HCT116 (cell line): ENCODE results near the gene ZNF667. TPM values are rescaled to one million over a fixed set of nuclear protein-coding genes. Genes with fewer than 3 reads are reported as not detected.

Source experiments
- ATAC-seq: fragments of 200-7000 bp; cut with Tn5 transposase; 2 replicates; pipeline ENCODE4 v1.9.1; 2020; ENCODE audit warnings: mild to moderate bottlenecking, moderate library complexity
- BruUV-seq: library from RNA; stranded (reverse); fragments of 400-500 nt; replicated peaks from 2 replicates; lab custom pipeline; 2021; lab: Mats Ljungman, UMichigan
- CTCF ChIA-PET: fragments of 300-600 bp; sonication (Branson Sonifier 250); formaldehyde crosslinking; loops from one replicate; lab custom pipeline; 2021; ENCODE audit warnings: antibody characterized with exemption; lab: Charles Lee
- POLR2A ChIA-PET: fragments of 300-600, 350-600 bp; sonication (Branson Sonifier 250); formaldehyde crosslinking; loops from one replicate; lab custom pipeline; 2021; ENCODE audit warnings: antibody characterized with exemption; lab: Charles Lee
- RAD21 ChIA-PET, 2 experiments: fragments of 300-600 bp; sonication (Branson Sonifier 250); formaldehyde crosslinking; loops; one replicate each; lab custom pipeline; 2023; ENCODE audit warnings: low total read pairs in 2 of 2; ENCODE audit not compliant: uncharacterized antibody in 2 of 2, unreplicated experiment in 2 of 2, low non-redundant PET in 1 of 2; lab: Charles Lee
- DNase-seq: peaks from one replicate; pipeline ENCODE4 v3.0.0-alpha.2; 2010; ENCODE audit warnings: low read depth, low spot score
- H2AFZ ChIP-seq: fragments of 200-600 bp; shearing (Covaris generic), sonication (generic); 2 replicates; pipeline ENCODE4 v1.6.1; 2017; ENCODE audit warnings: low read depth, mixed run types, mixed read lengths, antibody characterized with exemption, low read length; ENCODE audit not compliant: poor library complexity, severe bottlenecking
- H3K27ac ChIP-seq: 2 replicates; pipeline ENCODE4 v1.5.1; 2012; ENCODE audit warnings: low read depth, low read length
- H3K27me3 ChIP-seq: fragments of 200-600 bp; sonication (generic); 2 replicates; pipeline ENCODE4 v1.6.1; 2016; ENCODE audit warnings: mixed run types, low read length, mixed read lengths; ENCODE audit not compliant: insufficient read depth
- H3K36me3 ChIP-seq, 2 experiments: fragments of 200-500 bp in 1 of 2; fragments of 200-600 bp in 1 of 2; sonication (Bioruptor generic) in 1 of 2; sonication (generic) in 1 of 2; 2 replicates each; pipeline versions ENCODE4 v1.5.1 to v1.6.1; 2014 to 2016; ENCODE audit warnings: low read length in 2 of 2, inconsistent platforms in 1 of 2, mixed read lengths in 1 of 2, mixed run types in 1 of 2; ENCODE audit not compliant: insufficient read depth in 2 of 2, control insufficient read depth in 1 of 2
- H3K4me1 ChIP-seq, 2 experiments: fragments of 200-600 bp in 1 of 2; sonication (generic) in 1 of 2; 2 replicates each; pipeline versions ENCODE4 v1.5.1 to v1.6.1; 2012 to 2017; ENCODE audit warnings: low read length in 2 of 2, inconsistent platforms in 1 of 2, mild to moderate bottlenecking in 1 of 2, mixed read lengths in 1 of 2, mixed run types in 1 of 2, moderate library complexity in 1 of 2; ENCODE audit not compliant: insufficient read depth in 2 of 2, control insufficient read depth in 1 of 2
- H3K4me2 ChIP-seq: fragments of 200-600 bp; sonication (generic); 2 replicates; pipeline ENCODE4 v1.6.1; 2017; ENCODE audit warnings: mixed run types, low read length, mixed read lengths
- H3K4me3 ChIP-seq, 2 experiments: fragments of 200-600 bp in 1 of 2; sonication (generic) in 1 of 2; replicated peaks in 1 of 2; 2 replicates each; pipeline ENCODE4 v1.5.1; 2011 to 2016; ENCODE audit warnings: low read length in 2 of 2, control low read depth in 1 of 2, low read depth in 1 of 2, mild to moderate bottlenecking in 1 of 2, mixed read lengths in 1 of 2, mixed run types in 1 of 2
- H3K79me2 ChIP-seq: fragments of 200-600 bp; sonication (generic); 2 replicates; pipeline ENCODE4 v1.6.1; 2017; ENCODE audit warnings: mild to moderate bottlenecking, mixed run types, low read length, moderate library complexity, mixed read lengths; ENCODE audit not compliant: insufficient read depth
- H3K9ac ChIP-seq: fragments of 200-600 bp; sonication (generic); 2 replicates; pipeline ENCODE4 v1.6.1; 2016; ENCODE audit warnings: low read length, mixed read lengths
- H3K9me2 ChIP-seq: fragments of 200-600 bp; sonication (generic), shearing (Covaris generic); 2 replicates; pipeline ENCODE4 v1.6.1; 2017; ENCODE audit warnings: mixed run types, mild to moderate bottlenecking, moderate library complexity; ENCODE audit not compliant: insufficient read depth
- H3K9me3 ChIP-seq, 2 experiments: fragments of 200-500 bp in 1 of 2; fragments of 200-600 bp in 1 of 2; sonication (Bioruptor generic) in 1 of 2; sonication (generic) in 1 of 2; 2 replicates each; pipeline ENCODE4 v1.6.1; 2014 to 2017; ENCODE audit warnings: low read length in 2 of 2, mixed read lengths in 2 of 2, inconsistent platforms in 1 of 2, low read depth in 1 of 2, mild to moderate bottlenecking in 1 of 2, mixed run types in 1 of 2, moderate library complexity in 1 of 2; ENCODE audit not compliant: control insufficient read depth in 1 of 2, insufficient read depth in 1 of 2
- H4K20me1 ChIP-seq: fragments of 200-600 bp; sonication (generic), shearing (Covaris generic); 2 replicates; pipeline ENCODE4 v1.6.1; 2017; ENCODE audit warnings: mixed run types, mild to moderate bottlenecking, moderate library complexity; ENCODE audit not compliant: insufficient read depth
- ATF3 ChIP-seq: IDR thresholded peaks from 2 replicates; pipeline ENCODE4 v1.6.1; 2012
- CBX3 ChIP-seq: IDR thresholded peaks from 2 replicates; pipeline ENCODE4 v1.6.1; 2012; ENCODE audit warnings: low read depth
- CEBPB ChIP-seq: IDR thresholded peaks from 2 replicates; pipeline ENCODE4 v1.6.1; 2012; ENCODE audit warnings: low read depth
- EGR1 ChIP-seq: IDR thresholded peaks from 2 replicates; pipeline ENCODE4 v1.6.1; 2012; ENCODE audit warnings: low read depth
- ELF1 ChIP-seq: IDR thresholded peaks from 2 replicates; pipeline ENCODE4 v1.6.1; 2012; ENCODE audit warnings: low read depth, borderline replicate concordance
- EZH2phosphoT487 ChIP-seq: fragments of 200-600 bp; IDR thresholded peaks from 2 replicates; pipeline ENCODE4 v1.6.1; 2018; ENCODE audit warnings: antibody characterized with exemption, borderline replicate concordance
- FOSL1 ChIP-seq: IDR thresholded peaks from 2 replicates; pipeline ENCODE4 v1.6.1; 2012; ENCODE audit warnings: low read depth
- JUND ChIP-seq: IDR thresholded peaks from 2 replicates; pipeline ENCODE4 v1.6.1; 2012
- MAX ChIP-seq: IDR thresholded peaks from 2 replicates; pipeline ENCODE4 v1.6.1; 2012
- POLR2A ChIP-seq: IDR thresholded peaks from 2 replicates; pipeline ENCODE4 v1.7.0; 2011; ENCODE audit warnings: borderline replicate concordance; ENCODE audit not compliant: insufficient read depth, insufficient read length; ENCODE audit errors: extremely low read depth
- POLR2AphosphoS5 ChIP-seq: IDR thresholded peaks from 2 replicates; pipeline ENCODE4 v1.6.1; 2011; ENCODE audit warnings: mild to moderate bottlenecking, low read depth, low read length, moderate library complexity
- RAD21 ChIP-seq: IDR thresholded peaks from 2 replicates; pipeline ENCODE4 v1.6.1; 2012; ENCODE audit warnings: low read depth, mild to moderate bottlenecking
- REST ChIP-seq: IDR thresholded peaks from 2 replicates; pipeline ENCODE4 v1.6.1; 2012; ENCODE audit warnings: low read depth
- SIN3A ChIP-seq: IDR thresholded peaks from 2 replicates; pipeline ENCODE4 v1.6.1; 2012; ENCODE audit warnings: low read depth
- SRF ChIP-seq: IDR thresholded peaks from 2 replicates; pipeline ENCODE4 v1.6.1; 2012; ENCODE audit warnings: low read depth
- YY1 ChIP-seq: IDR thresholded peaks from 2 replicates; pipeline ENCODE4 v1.6.1; 2011; ENCODE audit warnings: low read length, low read depth, moderate library complexity, mild to moderate bottlenecking; ENCODE audit not compliant: insufficient replicate concordance; ENCODE audit errors: extremely low read depth
- ZBTB33 ChIP-seq: IDR thresholded peaks from 2 replicates; pipeline ENCODE4 v1.6.1; 2011; ENCODE audit warnings: mild to moderate bottlenecking, low read length, moderate library complexity; ENCODE audit not compliant: insufficient replicate concordance; ENCODE audit errors: extremely low read depth
- ZFX ChIP-seq: fragments of 450-650 bp; IDR thresholded peaks from 2 replicates; pipeline ENCODE4 v1.6.1; 2017
- intact Hi-C: fragments of 100-400 bp; cut with micrococcal nuclease; formaldehyde crosslinking; loops from 2 replicates; pipeline ENCODE4 v1.10.0; 2022
- total RNA-seq: library from RNA; stranded (reverse); gene quantifications from one replicate; pipeline ENCODE4 v1.2.1, GENCODE V29; 2021; ENCODE audit not compliant: unreplicated experiment

Gene ZNF667
- total RNA-seq, 1 experiment from 2014 or later, result not detected

GRCh38 chr19:56398809-56399208, 78.3 kb downstream of the ZNF667 start:
- CTCF ChIA-PET, result no interaction called here
- H3K9me2 ChIP-seq, result no peaks in the 10 kb centered on the region
- no peaks in the 10 kb centered on the region for H3K36me3 ChIP-seq
- no peak overlapping the region for H3K9ac ChIP-seq
- POLR2A ChIA-PET, result no interaction called here
- H3K79me2 ChIP-seq, result no peaks in the 10 kb centered on the region
- intact Hi-C loops, result no loop called here
- H3K27me3 ChIP-seq, result no peaks in the 10 kb centered on the region
- no peak overlapping the region for H3K4me3 ChIP-seq
- no peak overlapping the region for H3K4me2 ChIP-seq
- no peaks in the 10 kb centered on the region for H4K20me1 ChIP-seq
- DNase-seq, result no peak
- RAD21 ChIA-PET, result no interaction called here
- H3K4me1 ChIP-seq, result no peaks in the 10 kb centered on the region
- no peak overlapping the region for H3K27ac ChIP-seq
- no peak for ATAC-seq
- H3K9me3 ChIP-seq, result peaks cover 4 to 13% of the 10 kb centered on the region in 2 experiments; a peak in 2 of 4 replicates
- no TSS peak for BruUV-seq
- no peak overlapping the region for H2AFZ ChIP-seq
- no peak for TF ChIP-seq POLR2AphosphoS5
- TF ChIP-seq SRF, result no peak
- TF ChIP-seq FOSL1, result no peak
- TF ChIP-seq EGR1, result no peak
- TF ChIP-seq REST, result no peak
- no peak for TF ChIP-seq YY1
- no peak for TF ChIP-seq ATF3
- no peak for TF ChIP-seq POLR2A
- no peak for TF ChIP-seq CBX3
- no peak for TF ChIP-seq CEBPB
- no peak for TF ChIP-seq ZBTB33
- TF ChIP-seq ELF1, result no peak
- no peak for TF ChIP-seq ZFX
- no peak for TF ChIP-seq SIN3A
- no peak for TF ChIP-seq MAX
- no peak for TF ChIP-seq RAD21
- TF ChIP-seq JUND, result no peak
- no peak for TF ChIP-seq EZH2phosphoT487
